Suppressor macrophage treated with lipopolysaccharide for 1 hour (primary cell): ENCODE results near the gene ACOT8.
"Not testable (repeated sequence)": the region's sequence is repeated elsewhere in the genome, so short reads cannot be mapped to it uniquely, and the experiment has no call there.

Source experiments
- DNase-seq, 3 donors: peaks; one replicate each; pipeline ENCODE4 v3.0.0-alpha.2; 2020 to 2022

Gene ACOT8

DNA sequence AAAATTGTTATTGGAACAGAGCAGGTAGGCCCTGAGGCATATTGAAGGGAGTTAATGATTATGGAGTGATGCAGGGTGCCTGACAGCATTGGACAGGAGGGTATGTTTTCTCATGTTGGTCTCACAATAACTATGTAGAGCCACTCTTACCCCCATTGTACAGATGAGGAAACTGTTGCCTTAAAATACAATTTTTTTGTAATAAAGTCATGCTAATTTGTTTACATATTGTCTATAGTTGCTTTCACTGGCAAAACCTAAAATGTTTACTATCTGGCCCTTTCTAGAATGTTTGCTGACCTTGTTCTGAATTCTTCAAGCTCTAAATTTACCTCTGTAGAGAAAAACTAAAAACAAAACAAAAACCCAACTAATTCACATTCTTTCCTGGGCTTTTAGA is 5.7 kb downstream of the ACOT8 start:
- DNase-seq, result no peak

GRCh38 chr20:45850926-45851325 is 6.3 kb downstream of the ACOT8 start:
- no peak for DNase-seq

GRCh38 chr20:45850238-45850637 is 7.0 kb downstream of the ACOT8 start:
- DNase-seq, result no peak

GRCh38 chr20:45848969-45849582 is 8.1 kb downstream of the ACOT8 start:
- no peak for DNase-seq

GRCh38 chr20:45848421-45848820 is 8.8 kb downstream of the ACOT8 start:
- no peak for DNase-seq

GRCh38 chr20:45845452-45845851 is 11.7 kb downstream of the ACOT8 start:
- no peak for DNase-seq

GRCh38 chr20:45843506-45843905 is 13.7 kb downstream of the ACOT8 start:
- DNase-seq, result no peak

DNA sequence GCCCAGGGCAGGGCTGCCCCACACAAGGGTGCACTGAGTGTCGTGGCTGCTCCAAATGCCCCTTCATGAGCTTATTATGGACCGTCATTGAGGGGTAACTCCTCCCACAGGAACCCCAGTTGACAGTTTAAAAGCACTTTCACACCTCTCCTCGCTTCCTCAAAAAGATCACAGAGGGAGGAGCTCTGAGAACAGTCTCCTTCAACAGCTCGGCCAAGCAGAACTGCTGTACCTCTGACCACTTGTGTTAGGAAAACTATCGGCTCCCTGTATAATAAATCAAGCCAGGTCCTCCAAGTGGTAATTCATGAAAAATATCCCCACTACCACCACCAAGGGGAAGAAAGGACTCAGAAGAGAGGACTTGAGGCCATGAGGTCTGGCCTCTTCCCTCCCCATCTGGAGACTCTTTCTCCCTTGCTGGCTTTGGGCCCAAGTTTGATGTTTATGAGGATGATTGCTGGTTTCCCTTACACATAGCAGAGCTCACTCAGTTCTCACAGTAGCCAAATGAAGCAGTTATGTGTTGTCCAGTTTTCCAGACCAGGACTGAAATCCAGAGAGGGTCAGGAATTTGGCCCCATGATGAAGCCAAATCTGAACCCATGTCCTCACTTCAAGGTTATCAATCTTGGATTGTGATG is 14.9 kb downstream of the ACOT8 start:
- DNase-seq, result peak; percentile 33 to 51 (median 35)

- DNase-seq, result no peak
These were observed 15.6 kb downstream of the ACOT8 start for GRCh38 chr20:45841407-45842129.

GRCh38 chr20:45840700-45841198 is 16.4 kb downstream of the ACOT8 start:
- DNase-seq, result no peak

DNA sequence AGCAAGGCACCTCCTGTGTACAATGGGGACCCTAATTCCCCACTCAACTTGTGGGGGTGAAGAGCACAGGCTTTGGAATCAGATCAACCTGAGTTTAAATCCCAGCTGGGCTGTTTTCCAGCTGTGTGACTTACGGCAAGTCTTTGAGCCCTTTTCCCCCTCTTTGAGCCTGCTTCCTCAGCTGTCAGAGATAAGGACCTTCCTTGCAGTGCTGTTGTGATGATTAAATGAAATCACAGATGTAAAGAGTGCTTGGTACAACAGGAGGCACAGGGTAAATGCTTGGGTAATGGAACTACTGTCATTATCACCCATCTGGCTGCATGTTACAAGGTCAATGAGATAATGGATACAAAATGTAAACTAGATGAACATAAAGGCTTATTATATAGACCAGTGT is 20.4 kb downstream of the ACOT8 start:
- DNase-seq, result no peak

DNA sequence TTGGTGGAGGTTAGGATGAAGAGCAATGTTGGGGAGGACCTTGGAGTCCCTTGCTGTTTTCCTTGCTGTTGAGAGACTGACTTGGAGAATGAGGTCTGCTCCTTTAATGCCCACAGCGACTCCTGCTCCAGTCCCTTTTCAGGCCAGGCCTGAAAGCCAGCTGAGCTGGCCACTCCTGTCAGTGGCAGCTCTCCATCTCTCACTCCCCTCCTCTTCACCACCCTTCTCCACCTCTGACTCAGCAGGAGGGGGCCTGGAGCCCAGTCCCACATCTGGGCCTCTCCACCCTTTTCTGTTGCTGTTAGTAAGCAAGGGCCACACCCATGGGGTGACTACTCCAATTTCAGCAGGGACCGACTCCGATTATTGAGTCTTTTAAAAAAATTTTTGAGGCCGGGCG is 21.4 kb downstream of the ACOT8 start:
- DNase-seq, result peak in 2 of 3 donors; percentile 20 to 35

DNA sequence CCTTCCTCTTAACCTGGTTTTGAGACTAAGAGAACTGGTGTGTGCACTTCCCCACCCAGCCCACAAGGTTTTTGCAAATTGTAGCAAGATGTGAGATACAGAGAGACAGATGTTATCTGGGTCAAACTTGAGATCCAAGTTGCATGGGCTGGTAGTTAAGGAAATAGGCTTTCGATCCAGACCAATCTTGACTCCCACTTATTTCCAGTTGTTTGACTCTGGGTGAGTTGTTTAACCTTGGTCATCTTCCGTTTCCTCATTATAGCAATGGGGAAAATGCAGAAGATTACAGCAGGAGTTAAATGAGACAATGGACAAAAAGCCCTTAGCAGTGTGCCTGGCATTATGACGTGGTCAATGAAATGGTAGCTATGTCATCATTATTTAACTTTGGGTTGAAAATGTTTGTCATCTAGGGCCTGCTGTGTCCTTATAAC is 21.8 kb downstream of the ACOT8 start:
- peak; percentile 31 to 69 (median 59) for DNase-seq

DNA sequence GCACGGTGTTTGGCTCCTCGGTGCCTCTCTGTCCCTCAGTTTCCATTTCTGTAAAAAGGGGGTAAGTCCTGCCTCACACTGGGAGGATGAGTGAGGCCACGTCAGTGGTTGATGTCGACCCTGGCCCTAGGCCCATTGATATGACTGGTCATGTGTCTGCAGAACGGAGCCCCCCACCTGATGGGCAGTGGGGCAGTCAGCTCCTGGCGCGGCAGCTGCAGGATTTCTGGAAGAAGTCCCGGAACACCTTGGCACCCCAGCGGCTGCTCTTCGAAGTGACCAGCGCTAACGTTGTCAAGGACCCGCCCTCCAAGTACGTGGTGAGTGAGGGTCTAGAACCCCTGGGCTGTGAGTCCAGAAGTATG is 22.4 kb downstream of the ACOT8 start:
- no peak for DNase-seq

- peak in 2 of 3 donors; percentile 23 to 42 for DNase-seq
These were observed 23.1 kb downstream of the ACOT8 start for GRCh38 chr20:45833883-45834796.

DNA sequence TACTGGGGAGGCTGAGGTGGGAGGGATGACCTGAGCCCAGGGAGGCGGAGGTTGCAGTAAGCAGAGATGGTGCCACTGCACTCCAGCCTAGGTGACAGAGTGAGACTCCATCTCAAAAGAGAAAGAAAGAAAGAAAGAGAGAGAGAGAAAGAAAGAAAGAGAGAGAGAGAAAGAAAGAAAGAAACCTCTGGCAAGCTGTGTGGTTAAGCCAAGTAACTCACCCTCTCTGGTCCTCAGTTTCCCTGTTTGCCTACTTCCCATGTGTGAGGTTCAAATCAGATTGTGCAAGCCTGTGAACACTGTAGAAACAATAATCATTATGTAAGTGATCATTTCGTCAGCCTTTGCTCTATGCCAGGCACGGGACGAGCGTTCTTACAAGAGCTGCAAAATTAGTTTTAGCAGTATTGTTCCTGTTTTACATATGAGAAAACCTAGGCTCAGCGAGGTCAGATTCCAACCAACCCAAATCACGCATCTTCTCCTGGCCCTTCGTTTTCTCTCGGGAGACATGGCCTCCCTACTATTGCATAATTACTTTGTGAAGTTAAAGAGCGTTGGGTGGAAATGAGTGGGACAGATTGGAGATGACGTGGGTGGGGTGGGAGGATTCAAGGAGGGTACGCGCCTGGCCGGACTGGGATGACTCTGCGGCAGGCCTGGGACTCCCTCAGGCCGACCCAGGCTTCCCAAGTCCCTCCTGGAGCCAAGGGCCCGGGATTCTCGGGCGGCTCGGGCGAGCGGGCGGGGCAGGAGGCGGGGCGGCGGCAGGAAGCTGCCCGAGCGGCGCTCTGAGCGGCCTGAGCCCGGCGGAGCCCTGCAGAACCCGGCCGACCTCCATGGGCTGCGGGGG is 23.9 kb downstream of the ACOT8 start, which contains the start of gene SNX21:
TSS of gene SNX21 (plus strand) at position 770 of the 853 bp plus-strand sequence. CDS start 121 bp downstream, outside the sequence.
- DNase-seq, result peak; percentile 84 to 87 (median 86)

DNA sequence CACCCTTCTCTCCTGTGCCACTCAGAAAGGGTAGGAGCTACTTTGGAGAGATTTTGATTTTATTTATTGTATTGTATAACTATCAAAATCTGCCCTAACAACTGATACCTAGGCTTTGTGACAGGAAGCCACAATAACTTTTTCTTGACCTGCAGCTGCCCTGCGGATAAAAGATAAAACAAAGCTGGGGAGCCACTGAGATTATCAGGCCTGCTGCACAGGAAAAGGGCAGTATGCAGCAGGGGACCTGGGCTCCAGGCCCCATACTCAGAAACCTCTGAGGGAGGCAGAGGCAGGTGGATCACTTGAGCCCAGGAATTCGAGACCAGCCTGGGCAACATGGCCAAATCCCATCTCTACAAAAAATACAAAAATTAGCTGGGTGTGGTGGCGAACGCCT is 24.6 kb downstream of the ACOT8 start:
- DNase-seq, result no peak

- not testable (repeated sequence) for DNase-seq
These were observed 27.5 kb downstream of the ACOT8 start for GRCh38 chr20:45829673-45830106.

DNA sequence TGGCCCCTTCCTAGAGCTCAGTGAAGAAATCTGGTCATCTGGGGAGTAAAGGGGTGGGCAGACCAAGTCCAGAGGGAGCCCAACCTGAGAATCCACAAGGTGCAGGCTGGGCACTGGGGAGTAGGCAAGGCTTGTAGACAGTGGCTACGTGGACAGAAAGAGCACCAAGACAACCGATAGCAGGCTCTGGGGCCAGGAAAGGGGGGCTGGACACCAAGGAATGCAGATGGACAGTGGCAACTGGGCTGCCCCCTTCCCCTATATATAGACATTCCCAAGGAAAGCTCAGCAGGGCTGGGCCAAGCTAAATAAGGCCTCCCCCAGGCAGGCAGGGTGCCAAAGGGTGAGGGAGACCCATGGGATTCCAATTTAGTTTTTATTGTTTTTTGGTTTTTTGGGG is 28.6 kb downstream of the ACOT8 start:
- no peak for DNase-seq

DNA sequence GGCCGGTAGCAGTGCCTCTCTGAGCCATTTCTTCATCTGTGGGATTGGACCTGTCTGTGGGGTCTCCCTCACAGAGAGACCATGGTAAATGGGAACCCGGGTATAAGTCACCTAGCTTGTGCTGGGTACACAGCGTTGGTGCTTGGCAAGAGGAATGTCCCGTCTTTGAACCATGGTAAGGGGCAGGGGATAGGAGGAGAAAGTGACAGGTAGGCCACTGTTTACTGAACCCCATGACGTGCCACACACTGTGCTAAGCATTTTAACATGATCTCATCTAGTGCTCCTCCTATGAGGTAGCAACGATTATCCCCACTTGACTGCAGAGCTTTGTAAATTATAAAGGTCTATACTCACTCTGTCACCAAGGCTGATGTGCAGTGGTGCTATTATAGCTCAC is 29.5 kb downstream of the ACOT8 start:
- no peak for DNase-seq

DNA sequence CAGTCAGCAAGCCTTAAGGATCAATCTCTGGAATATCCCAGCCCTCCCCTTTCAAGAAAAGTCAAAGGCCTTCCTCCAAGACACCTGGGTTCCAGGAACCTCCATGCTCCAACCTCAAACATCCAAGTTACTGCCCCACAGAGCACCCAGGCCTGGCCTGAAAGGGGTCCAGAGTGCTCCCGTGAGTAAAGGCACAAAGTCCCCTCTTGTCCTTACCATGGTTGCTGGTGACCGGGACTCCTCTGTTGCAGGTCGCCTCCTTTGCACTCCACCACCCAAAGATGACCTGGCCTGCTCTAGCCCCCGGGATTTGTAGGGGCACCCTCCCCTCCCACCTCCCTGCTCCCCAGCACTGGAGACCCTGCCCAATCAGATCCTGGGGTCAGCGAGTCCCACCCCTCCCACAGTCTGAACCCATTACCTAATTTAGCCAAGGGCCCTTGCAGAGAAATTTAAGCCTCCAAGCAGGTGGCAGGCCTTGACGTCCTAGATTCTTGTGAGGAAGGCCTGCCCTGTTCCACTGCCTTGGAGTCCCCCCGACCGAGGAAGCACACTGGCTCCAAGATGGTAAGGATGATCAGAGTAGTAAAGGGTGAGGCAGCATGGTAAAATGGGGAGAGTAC is 30.1 kb downstream of the ACOT8 start, which contains the start of gene TNNC2:
TSS of gene TNNC2 (minus strand) at position 283 of the 623 bp plus-strand sequence. CDS start at position 219, 64 bp downstream.
- no peak for DNase-seq
